HK-2 (cell line): ENCODE data around the gene INAFM2.

Experiments used
- DNase-seq: peaks from one replicate; pipeline ENCODE4 v3.0.0-alpha.2; 2018; ENCODE audit not compliant: unreplicated experiment

Gene INAFM2

DNA sequence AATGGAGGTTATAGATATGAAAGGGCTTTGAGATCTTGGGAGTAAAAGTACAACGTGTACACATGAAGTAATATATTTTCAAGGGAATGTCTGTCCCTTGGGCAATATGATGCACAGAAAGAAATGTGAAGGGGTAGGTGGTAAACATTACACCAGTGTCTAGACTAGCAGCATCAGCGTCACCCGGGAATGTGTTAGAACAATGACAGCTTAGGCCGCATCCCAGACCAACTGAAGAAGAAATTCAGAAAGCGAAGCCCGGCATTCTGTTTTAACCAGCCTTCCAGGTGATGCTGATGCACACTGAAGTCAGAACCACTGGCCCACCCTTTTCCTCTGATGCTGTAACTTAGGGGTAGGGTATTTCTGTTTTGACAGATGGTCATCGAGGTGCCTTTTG, 6.3 kb downstream of the INAFM2 start:
- DNase-seq, result no peak

DNA sequence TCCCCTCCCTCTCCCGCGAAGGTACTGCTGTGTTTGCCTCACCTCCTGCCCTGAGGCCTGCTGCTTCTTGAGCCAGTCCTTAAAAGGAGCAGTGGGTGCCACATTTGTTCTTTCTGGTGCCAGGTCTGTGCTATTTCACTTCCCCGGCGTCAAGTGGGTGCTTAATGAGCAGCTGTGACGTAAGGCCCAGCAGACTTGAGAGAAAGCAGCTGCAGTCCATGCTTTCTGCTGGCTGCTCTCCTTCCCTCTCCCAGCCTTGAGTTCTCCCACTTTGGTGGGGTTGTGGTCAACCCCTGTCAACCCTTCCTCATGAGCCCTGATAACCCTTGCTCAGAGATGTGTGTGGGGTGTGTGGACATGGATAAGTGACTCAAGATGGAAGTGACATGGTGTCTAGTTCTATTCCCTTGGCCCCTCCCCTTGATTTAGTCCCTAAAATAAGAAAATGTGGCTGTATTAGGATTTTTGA, 6.9 kb downstream of the INAFM2 start:
- no peak for DNase-seq

GRCh38 chr15:40331026-40331425, 7.5 kb downstream of the INAFM2 start:
- no peak for DNase-seq

- DNase-seq, result no peak
These were observed 8.1 kb downstream of the INAFM2 start for GRCh38 chr15:40331637-40332036.

DNA sequence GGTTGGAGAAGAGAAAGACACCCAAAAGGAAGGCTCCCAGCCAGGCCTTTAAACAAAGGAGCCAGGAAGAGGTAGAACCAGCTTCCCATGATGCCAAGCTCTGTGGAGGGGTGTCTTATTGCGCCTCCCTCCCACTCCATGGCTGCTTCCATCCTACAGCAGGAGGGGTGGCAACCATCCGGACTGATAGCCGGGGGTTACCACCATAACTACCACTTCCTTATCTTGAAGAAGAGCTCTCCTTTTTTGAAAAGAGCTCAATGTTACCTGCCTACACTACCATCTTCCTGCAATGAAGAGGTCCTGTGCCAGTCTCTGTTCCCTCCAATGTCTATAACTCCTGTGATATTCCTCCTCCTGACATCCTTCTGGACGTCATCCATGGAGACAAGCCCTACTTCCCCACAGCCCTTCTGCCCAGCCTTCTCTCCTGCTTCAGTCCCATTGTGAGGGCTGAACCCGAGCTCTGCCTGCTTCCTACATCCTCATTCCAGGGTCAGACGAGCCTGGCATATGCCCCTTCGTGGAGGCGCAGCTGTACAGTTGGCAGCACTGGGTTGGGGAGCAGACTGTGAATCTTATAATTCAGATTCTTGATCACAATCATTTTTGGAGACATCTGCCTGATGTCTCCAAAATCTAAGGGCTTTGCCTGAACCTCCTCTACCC, 8.8 kb downstream of the INAFM2 start:
- DNase-seq, result no peak

- DNase-seq, result no peak
These were observed 10.5 kb downstream of the INAFM2 start for GRCh38 chr15:40333922-40334492.

DNA sequence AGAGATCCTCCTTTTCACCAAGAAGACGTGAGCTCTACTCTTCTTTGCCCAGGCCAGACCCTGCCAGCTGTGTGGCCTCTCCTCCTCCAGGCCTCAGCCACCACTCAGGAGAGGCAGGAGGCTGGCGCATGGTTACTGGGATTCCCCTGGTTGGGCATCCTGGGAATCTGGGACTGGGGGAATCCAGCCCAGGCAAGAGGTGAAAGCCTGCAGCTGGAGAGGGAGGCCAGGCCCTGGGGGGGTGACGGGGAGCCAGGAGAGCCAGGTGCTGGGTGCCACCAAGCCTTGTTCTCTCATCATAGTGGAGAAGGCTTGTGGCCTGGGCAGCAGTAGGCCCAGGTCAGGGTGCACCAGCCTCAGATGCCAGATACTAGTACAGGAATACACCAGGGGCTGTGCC, 11.0 kb downstream of the INAFM2 start:
- no peak for DNase-seq

- no peak for DNase-seq
These were observed 11.7 kb downstream of the INAFM2 start for GRCh38 chr15:40334941-40335795.

DNA sequence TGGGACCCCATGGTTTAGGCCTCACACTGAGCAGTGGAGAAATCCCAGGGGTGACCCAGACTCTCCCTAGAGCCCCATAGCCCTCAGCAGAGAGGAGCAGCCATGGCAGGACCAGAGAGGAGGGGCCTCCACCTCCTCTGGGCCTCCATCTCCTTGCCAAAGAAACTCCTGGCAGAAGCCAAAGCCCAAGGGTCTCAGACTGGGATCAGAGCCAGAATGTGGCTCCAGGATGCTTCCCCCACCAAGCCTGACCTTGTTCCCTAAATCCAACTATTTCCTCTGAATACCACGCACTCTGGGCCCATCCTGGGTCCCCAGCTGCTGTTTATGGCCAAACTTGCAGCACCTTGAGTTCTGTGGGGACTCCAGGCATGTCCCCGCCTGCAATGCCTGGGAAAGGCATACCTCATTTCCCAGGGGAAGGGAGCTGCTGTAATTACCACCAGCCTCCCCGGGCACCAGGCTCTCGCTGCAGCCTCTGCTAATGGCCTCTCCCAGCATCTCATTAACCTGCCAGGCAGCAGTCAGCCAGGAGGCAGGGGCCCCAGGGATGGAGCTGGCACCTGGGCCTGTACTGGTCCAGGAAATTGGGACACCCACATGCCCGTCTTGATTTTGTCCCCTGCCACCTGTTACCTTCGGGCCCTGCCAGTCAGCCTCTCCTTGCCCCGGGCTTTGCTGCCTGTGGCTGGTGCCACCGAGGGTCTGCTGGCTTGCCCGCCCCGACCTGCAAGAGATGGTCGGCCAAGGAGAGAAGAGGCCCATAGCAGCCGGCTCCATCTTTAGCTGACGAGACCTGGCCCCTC, 12.6 kb downstream of the INAFM2 start:
- DNase-seq, result no peak

- DNase-seq, result no peak
These were observed 13.2 kb downstream of the INAFM2 start for GRCh38 chr15:40336744-40337122.

- no peak for DNase-seq
These were observed 14.1 kb downstream of the INAFM2 start for GRCh38 chr15:40337597-40337996.

- peak; percentile 57 for DNase-seq
These were observed 14.7 kb downstream of the INAFM2 start for GRCh38 chr15:40338041-40338657.

GRCh38 chr15:40338921-40339620, 15.6 kb downstream of the INAFM2 start:
- peak; percentile 82 for DNase-seq

DNA sequence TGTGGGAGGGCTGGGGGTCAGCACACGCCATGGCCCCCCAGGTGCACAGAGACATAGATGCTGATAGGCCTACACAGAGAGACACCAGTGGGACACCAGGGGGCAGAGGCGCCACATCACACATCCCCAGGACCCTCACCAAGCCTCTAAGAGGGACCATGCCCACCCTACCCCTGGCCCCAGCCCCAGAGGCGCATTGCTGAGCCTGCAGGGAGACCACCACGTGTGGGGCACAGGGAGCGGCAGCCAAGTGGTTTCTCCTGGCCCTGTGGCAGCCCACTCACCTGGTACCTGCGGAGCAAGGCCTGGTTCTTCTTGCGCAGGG, 16.1 kb downstream of the INAFM2 start:
- DNase-seq, result no peak

GRCh38 chr15:40340038-40340739, 16.7 kb downstream of the INAFM2 start:
- DNase-seq, result peak; percentile 51

GRCh38 chr15:40340740-40341400, 17.4 kb downstream of the INAFM2 start, which contains the start of gene CCDC9B:
Gene CCDC9B, minus strand, starts transcription at chr15:40340939. Its CDS starts 120 bp downstream, at chr15:40340819.
- DNase-seq, result peak; percentile 77

DNA sequence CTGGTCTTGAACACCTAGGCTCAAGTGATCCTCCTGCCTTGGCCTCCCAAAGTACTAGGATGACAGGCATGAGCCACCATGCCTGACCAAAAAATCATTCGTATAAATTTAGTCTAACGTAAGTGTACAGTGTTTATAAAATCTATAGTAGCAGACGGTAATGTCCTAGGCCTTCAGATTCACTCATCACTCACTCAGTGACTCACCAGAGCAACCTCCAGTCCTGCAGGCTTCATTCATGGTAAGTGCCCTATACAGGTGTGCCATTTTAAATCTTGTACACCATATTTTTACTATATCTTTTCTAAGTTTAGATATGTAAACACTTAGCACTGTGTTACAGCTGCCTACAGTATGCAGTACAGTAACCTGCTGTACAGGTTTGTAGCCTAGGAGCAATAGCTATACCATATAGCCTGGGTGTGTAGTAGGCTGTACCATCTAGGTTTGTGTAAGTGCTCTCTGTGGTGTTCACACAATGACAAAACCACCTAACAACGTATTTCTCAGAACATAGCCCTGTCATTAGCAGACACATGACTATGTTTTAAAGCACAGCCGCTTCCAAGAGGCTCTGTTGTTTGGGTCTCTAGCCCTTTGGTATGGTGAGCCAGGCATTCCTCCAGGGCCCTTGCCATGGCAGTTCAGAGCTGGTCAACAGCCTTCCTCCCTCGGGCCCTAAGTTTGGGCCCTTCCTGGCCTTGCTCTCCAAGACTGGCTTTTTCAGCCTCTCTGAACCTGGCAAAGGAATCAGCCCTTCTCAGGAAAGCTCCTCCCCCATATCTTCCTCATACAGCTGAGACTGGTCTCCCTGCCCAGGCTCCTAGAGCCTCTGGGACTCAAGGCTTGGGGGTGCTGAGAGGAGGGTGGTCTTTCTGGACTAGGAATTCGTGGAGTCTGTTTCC, 19.2 kb downstream of the INAFM2 start:
- no peak for DNase-seq

GRCh38 chr15:40343512-40343911, 20.0 kb downstream of the INAFM2 start:
- peak; percentile 74 for DNase-seq

DNA sequence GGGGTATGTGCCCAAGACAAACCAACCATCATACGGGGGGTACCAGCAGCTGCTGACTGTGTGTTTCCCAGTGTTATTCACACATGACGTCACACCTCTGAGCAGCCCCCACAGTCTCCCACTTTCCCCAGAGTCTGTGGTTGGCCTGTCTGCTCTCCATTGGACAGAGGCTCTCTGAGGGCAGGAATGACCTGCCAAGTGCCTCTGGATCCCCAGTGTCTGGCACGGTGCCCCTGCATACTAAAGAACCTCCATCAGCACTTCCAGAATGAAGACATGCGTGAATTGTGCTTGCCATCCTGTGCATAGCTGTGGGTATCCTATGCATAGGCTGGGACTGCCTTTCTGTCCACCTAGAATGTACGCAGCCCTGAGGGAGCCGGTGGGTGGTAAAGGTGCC, 20.7 kb downstream of the INAFM2 start:
- no peak for DNase-seq
